Effector memory CD4-positive, alpha-beta T cell (primary cell): Measurements from ENCODE around the gene AJAP1.
"Not testable (repeated sequence)": the region's sequence is repeated elsewhere in the genome, so short reads cannot be mapped to it uniquely, and the experiment has no call there.

Source experiments
- DNase-seq, 3 donors: peaks; one replicate each; pipeline ENCODE4 v3.0.0-alpha.2; 2020
- H3K27ac ChIP-seq: 2 replicates; pipeline ENCODE4 v1.7.0; 2013; ENCODE audit warnings: mild to moderate bottlenecking, low read length, moderate library complexity; ENCODE audit not compliant: insufficient read depth, poor library complexity, severe bottlenecking
- H3K27me3 ChIP-seq: replicated peaks from 2 replicates; pipeline ENCODE4 v1.7.0; 2013; ENCODE audit warnings: mild to moderate bottlenecking, low read length; ENCODE audit not compliant: insufficient read depth, control insufficient read depth, poor library complexity, severe bottlenecking
- H3K36me3 ChIP-seq: 2 replicates; pipeline ENCODE4 v1.7.0; 2013; ENCODE audit warnings: mild to moderate bottlenecking, low read length, moderate library complexity; ENCODE audit not compliant: control insufficient read depth, insufficient read depth
- H3K4me1 ChIP-seq: 2 replicates; pipeline ENCODE4 v1.7.0; 2013; ENCODE audit warnings: low read length, mild to moderate bottlenecking; ENCODE audit not compliant: control insufficient read depth, insufficient read depth, poor library complexity, severe bottlenecking
- H3K4me3 ChIP-seq: 2 replicates; pipeline ENCODE4 v1.7.0; 2013; ENCODE audit warnings: low read length, low read depth, mild to moderate bottlenecking; ENCODE audit not compliant: insufficient read depth, poor library complexity, severe bottlenecking
- H3K9me3 ChIP-seq: 2 replicates; pipeline ENCODE4 v1.7.0; 2013; ENCODE audit warnings: mild to moderate bottlenecking, low read length, moderate library complexity; ENCODE audit not compliant: control insufficient read depth

Gene AJAP1

DNA sequence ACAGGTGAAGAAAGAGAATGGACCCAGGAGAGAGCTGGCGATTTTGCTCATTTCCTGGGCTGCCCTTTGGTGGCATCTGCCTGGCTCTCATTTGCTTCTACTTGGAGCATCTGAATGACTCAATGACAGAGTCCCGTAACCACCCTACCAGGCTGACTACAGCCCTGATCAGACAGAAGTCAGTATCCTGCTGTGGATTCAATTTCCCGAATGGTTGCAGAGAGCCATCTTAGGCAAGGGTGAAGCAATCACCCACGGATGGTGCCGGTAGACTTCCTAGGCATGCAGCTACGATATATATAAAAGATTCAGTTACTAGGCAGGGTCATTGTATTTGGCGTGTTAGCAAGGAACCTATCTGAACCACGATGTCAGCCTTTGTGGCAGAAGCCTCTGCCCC is 10.2 kb downstream of the AJAP1 start:
- Histone ChIP-seq H3K4me1 (no peaks in the 10 kb centered on the region), H3K36me3 (no peaks in the 10 kb centered on the region), H3K9me3 (no peaks in the 10 kb centered on the region), H3K27me3 (no peaks in the 10 kb centered on the region), H3K27ac (no peak overlapping the region), H3K4me3 (no peak overlapping the region)
- no peak for DNase-seq

DNA sequence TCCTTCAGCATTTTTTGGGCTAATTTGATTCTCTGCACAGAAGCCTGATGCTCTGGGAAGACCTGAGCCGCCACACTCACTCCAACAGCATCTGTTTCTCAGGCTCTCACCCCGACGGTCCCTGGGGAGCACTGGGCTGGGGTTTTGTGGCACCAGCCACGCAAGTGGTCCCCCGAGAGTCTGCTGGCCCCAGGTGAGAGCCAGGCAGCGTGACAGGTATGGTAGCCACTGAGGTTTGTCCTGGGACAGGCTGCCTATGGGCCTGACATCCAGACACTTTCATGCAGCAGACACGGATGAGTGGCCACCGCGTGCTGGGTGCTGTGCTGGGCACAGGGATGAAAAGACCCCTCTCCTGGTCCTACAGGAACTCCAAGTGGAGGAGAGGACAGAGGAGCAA is 11.0 kb downstream of the AJAP1 start:
- H3K27ac ChIP-seq = no peak overlapping the region
- H3K27me3 ChIP-seq = no peaks in the 10 kb centered on the region
- DNase-seq = no peak
- no peak overlapping the region for H3K4me3 ChIP-seq
- no peaks in the 10 kb centered on the region for H3K9me3 ChIP-seq
- H3K36me3 ChIP-seq = no peaks in the 10 kb centered on the region
- no peaks in the 10 kb centered on the region for H3K4me1 ChIP-seq

DNA sequence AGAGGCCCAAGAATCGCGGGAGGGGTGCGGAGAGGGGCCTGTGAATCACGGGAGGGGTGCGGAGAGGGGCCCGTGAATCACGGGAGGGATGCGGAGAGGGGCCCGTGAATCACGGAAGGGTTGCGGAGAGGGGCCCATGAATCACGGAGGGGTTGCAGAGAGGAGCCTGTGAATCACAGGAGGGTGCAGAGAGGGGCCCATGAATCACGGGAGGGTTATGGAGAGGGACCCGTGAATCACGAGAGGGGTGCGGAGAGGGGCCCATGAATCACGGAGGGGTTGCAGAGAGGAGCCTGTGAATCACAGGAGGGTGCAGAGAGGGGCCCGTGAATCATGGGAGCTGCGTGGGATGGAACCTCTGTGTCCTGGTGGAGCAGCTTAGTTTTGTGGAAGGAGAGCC is 12.3 kb downstream of the AJAP1 start:
- H3K9me3 ChIP-seq, H3K4me1 ChIP-seq, H3K27me3 ChIP-seq, DNase-seq, H3K27ac ChIP-seq, H3K4me3 ChIP-seq, H3K36me3 ChIP-seq: not testable (repeated sequence)

DNA sequence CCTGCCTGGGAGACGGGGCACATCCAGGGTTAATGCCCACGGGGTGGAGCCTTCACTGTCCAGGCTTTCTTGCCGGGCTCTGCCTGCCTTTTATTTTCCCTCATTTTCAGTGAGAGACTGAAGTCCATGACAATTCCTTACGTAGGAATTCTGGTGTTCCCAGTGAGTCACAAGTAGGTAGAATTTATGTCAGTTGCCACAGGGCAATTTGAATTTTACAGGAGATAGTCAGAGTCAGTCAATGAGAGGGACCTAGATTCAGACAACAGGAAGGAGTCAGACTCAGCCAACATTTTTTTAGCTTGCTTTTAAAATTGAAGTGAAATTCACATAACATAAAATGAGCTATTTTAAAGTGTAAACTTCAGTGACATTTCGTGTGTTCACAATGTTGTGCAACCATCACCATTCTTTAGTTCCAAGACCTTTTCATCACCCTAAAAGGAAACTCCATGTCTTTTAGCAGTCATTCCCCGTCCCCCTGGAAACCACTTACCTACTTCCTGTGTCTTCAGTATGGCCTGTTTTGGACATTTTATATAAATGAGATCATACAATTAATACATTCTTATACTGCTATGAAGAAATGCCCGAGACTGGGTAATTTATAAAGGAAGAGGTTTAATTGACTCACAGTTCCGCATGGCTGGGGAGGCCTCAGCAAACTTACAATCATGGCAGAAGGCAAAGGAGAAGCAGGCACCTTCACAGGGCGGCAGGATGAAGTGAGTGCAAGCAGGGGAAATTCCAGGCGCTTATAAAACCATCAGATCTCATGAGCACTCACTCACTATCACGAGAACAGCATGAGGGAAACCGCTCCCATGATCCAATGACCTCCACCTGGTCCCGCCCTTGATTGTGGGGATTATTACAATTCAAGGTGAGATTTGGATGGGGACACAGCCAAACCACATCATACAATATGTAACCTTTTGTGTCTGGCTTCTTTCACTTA is 14.6 kb downstream of the AJAP1 start:
- H3K27ac ChIP-seq = no peak overlapping the region
- no peaks in the 10 kb centered on the region for H3K36me3 ChIP-seq
- DNase-seq = no peak
- no peaks in the 10 kb centered on the region for H3K27me3 ChIP-seq
- no peaks in the 10 kb centered on the region for H3K9me3 ChIP-seq
- no peak overlapping the region for H3K4me3 ChIP-seq
- H3K4me1 ChIP-seq = no peaks in the 10 kb centered on the region

DNA sequence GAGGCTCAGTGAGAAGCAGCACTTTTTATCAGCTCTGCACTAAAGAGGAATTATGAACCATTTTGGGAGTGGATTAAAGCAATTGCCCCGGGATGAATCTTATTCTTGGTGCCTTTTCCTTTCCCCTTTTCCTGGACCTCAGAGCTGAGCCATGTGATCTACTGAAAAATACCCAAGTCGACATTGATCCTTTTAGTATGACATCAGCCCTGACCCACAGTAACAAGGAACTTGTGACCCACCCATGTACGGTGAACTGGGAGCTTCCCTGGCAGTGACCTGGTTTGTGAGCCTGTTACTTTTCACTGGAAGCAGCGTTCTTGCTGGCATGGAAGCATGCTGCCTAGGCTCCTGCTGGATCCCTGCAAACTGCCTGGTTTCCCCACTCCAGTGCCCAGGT is 15.9 kb downstream of the AJAP1 start:
- Histone ChIP-seq H3K4me1 (no peaks in the 10 kb centered on the region), H3K9me3 (no peaks in the 10 kb centered on the region), H3K27ac (no peak overlapping the region), H3K27me3 (no peaks in the 10 kb centered on the region), H3K36me3 (no peaks in the 10 kb centered on the region), H3K4me3 (no peak overlapping the region)
- DNase-seq = no peak

DNA sequence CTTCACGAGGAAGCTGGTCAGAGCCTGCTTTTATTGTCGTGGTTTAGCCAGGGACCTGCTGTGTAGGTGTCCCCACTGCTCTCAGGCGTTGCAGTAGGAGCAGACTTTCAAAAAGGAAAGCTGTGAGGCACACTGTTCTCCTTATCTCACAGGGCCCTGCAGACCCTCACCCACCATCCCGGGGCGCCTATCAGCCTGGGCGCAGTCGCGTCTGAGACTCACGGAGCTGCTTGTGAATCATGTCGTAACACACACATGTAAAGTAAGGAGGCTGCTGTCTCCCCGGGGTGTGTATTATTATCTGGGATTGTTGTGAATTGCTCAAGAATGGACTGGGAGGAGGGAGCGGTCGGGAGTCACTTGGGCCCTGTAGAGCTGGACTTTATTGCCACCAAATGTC is 17.4 kb downstream of the AJAP1 start:
- H3K27me3 ChIP-seq = no peaks in the 10 kb centered on the region
- DNase-seq = no peak
- H3K9me3 ChIP-seq = no peaks in the 10 kb centered on the region

DNA sequence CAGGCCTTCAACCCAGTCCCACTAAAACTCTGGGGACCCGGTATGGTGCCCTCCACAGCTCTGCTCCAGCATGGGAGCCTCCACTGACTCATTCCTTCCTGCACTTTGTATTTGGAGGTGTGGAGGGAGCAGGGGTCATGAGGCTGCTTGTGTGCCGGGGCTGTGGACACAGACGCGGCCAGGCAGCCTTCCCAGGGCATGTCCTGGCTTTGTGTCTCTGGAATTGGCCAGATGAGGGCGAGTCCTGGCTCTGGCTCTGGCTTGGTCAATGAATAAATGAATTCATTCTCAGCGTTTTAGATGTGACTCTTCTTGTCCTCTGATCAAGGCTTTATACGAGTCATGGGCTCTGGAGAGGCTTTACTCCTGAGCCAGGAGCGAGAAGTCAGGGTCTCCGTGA is 19.1 kb downstream of the AJAP1 start:
- Histone ChIP-seq H3K4me3 (no peak overlapping the region), H3K36me3 (no peaks in the 10 kb centered on the region), H3K27me3 (no peaks in the 10 kb centered on the region), H3K9me3 (no peaks in the 10 kb centered on the region), H3K4me1 (no peaks in the 10 kb centered on the region), H3K27ac (no peak overlapping the region)
- no peak for DNase-seq

More for the DNA sequence above, 17.4 kb downstream of the AJAP1 start:
- Histone ChIP-seq H3K4me3 (no peak overlapping the region), H3K27ac (no peak overlapping the region), H3K36me3 (no peaks in the 10 kb centered on the region), H3K4me1 (no peaks in the 10 kb centered on the region)

DNA sequence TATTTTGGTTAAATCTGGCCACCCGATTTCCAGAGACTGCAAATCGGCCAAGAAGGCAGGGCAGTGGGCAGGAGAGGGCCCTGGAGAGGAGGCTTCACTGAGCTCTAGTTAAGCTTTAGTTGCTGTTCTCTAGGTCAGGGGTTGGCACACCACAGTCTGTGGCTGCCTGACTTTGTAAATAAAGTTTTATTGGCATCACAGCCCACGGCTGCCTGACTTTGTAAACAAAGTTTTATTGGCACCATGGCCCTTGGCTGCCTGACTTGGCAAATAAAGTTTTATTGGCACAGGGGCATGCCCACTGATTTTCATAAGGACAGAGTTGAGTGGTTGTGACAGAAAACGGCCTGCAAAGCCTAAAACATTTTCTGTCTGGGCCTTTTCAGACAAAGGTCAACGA is 19.7 kb downstream of the AJAP1 start:
- Histone ChIP-seq H3K9me3 (no peaks in the 10 kb centered on the region), H3K4me1 (no peaks in the 10 kb centered on the region), H3K36me3 (no peaks in the 10 kb centered on the region), H3K27me3 (no peaks in the 10 kb centered on the region), H3K27ac (no peak overlapping the region), H3K4me3 (no peak overlapping the region)
- no peak for DNase-seq

DNA sequence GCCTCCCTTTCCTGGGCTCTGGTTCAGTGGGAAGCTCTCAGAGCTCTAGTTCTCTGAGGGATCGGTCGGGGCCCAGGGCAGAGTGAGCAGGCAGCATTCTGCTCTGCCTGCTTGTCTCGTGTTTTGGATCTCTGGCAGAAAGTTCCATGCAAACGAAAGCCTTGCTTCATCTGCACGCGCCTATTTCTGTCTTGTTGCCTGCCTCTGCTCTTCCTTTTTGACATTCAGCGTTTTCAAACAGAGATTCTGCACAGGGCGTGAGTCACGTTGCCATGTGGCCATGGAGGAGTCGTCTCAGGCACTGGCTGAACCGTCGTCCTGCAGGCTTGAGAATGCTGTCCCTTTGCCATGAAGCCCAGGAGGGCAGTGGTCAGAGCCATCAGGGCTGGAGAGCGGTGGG is 20.3 kb downstream of the AJAP1 start:
- Histone ChIP-seq H3K27me3 (no peaks in the 10 kb centered on the region), H3K36me3 (no peaks in the 10 kb centered on the region), H3K9me3 (no peaks in the 10 kb centered on the region), H3K4me1 (no peaks in the 10 kb centered on the region), H3K27ac (no peak overlapping the region), H3K4me3 (no peak overlapping the region)
- no peak for DNase-seq

DNA sequence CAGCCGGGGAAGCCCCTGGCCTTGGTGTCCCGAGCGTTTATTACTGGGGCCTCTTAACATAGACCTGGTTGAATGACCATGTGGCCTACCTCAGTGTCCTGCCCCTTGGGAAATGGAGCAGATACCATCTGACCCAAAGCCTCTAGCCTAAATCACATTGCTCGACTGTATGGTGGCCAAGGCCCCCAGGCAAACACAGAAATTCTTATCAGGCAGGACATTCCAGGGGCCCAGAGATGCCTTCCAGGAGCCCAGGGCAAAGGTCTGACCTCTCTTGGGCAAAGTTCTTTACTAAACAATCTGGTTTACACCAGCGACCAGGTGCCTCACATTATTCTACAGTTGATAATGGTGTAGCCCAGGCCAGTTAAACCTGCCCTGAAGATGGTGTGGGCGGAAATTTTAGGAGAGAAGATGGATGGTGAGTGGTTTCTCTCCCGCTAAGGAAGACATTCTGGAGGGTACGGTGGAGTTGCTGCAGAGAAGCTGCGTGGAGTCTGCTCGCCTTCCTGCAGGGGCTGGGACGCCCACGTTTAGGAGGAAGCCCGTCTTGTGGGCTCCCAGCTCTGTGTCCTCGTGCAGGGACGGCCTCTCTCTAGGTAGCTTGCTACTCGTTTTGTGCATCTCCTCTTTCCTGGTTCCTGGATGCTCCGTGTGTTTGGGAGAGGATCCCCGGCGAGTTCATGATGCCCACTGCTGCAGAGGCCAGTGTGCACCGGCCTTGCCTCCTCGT is 21.2 kb downstream of the AJAP1 start:
- no peaks in the 10 kb centered on the region for H3K27me3 ChIP-seq
- no peak for DNase-seq
- H3K27ac ChIP-seq = no peak overlapping the region
- no peak overlapping the region for H3K4me3 ChIP-seq
- H3K9me3 ChIP-seq = no peaks in the 10 kb centered on the region
- H3K36me3 ChIP-seq = no peaks in the 10 kb centered on the region
- no peaks in the 10 kb centered on the region for H3K4me1 ChIP-seq
